ENCODE data around the gene CD320.
"Not testable (repeated sequence)": the region's sequence is repeated elsewhere in the genome, so short reads cannot be mapped to it uniquely, and the experiment has no call there.

The CD320 gene

DNA sequence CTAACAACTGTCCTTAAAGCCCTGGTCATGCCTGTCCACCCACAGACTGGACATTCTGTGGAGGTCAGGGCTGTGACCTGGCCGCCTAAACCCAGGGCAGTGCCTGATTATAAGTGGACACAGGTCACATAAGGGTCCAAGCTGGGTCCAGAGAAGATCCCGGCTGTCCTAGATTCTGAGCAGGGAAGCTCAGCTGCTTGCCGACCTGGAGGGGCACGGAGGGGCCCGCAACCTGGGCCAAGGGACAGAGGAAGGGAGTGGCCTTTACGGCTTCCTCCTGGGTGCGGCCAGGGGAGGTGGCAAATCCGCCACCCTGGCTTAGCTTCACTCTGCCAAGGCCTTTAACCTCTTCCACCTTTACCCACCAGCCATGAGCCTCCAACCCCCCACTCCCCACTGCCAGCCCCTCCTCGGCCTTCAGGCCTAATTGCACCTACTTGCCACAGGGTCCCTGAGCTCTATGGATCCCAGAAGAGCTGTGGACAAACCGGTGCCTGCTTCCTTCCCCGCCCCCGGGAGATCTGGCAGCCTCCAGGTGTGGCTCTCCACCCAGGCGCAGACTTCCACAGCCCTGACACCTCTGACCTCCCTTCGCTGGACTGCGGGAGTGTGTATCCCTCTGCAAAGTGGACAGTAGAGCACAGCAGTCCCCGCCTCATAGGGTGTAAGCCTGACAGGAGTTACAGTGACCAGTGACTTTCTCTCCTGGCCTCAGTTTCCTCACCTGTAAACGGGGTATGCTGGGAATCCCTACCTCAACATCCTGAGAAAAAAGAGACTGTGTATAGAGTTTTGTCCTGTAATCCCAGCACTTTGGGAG is 1.7 kb downstream of the CD320 start:
- no peak for DNase-seq

- no peak for DNase-seq
Observed at GRCh38 chr19:8305798-8306197, 2.4 kb downstream of the CD320 start.

DNA sequence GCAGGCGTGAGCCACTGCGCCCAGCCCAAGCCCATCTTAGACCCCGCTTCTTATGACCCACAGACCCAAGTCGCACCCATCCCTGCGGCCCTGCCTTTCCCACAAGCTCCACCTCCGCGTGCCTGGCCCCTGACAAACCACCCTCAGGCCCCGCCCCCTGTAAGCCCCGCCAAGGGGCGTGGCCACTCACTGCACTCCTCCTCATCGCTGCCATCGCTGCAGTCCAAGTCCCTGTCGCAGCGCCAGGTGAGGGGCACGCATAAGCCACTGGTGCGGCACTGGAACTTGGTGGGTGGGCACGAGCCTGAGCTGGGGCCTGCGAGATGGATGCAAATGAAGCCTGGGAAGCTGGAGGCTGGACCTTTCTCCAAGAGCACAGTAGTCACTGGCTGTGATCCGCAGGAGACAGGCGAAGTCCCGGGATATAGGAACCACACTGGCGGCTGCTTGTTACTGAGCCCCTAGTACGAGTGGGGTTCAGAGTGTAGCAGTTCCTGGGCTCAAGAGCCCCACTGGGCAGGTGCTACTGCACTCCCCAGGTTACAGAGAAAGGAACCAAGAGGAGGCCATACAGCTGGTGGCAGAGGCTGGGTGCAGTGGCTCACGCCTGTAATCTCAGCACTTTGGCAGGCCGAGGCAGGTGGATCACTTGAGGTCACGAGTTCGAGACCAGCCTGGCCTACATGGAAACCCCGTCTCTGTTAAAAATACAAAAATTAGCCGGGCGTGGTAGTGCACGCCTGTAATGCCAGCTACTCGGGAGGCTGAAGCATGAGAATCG is 3.1 kb downstream of the CD320 start:
- DNase-seq = no peak

DNA sequence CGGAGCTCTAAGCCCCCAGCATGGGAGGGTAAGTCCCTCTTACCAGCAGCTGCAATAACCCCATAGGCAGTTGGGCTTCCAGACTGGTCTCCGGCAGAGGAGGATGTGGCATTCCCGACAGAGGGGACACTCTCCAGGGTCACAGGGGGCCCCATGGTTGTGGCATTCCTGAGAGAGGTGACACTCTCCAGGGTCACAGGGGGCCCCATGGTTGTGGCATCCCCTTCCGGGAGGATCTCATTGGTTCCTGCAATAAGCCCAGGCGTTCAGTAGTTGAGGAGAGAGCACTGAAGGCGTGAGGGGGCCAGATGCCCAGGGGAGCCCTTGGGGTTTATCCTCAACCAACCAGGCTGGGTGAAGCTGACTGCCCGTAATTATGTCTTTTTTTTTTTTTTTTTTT is 5.4 kb downstream of the CD320 start:
- no peak for DNase-seq

GRCh38 chr19:8302357-8302691 is 5.8 kb downstream of the CD320 start:
- DNase-seq = no peak

- not testable (repeated sequence) for DNase-seq
Observed at GRCh38 chr19:8291337-8291736, 16.8 kb downstream of the CD320 start.

DNA sequence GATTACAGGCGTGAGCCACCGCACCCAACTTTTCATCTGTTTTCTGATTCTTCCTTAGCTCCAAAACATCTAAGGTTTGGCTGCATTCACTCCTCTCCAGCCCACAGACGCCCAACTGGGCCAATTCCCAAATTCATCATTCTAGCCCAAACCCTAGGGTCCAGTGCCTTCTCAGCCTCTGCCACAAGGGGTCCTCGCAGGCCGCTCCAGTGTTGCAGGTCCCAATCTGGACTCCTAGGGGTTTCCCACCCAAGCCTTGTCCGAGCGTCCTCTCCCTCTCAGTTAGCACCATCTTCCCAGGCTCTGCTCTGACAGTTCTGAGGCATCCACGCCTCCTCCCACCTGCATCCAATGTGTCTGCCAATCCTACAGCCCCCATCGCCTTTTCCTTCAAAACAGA is 31.6 kb downstream of the CD320 start:
- DNase-seq = not testable (repeated sequence)

- DNase-seq = no peak
Observed at GRCh38 chr19:8269724-8270123, 38.4 kb downstream of the CD320 start.

DNA sequence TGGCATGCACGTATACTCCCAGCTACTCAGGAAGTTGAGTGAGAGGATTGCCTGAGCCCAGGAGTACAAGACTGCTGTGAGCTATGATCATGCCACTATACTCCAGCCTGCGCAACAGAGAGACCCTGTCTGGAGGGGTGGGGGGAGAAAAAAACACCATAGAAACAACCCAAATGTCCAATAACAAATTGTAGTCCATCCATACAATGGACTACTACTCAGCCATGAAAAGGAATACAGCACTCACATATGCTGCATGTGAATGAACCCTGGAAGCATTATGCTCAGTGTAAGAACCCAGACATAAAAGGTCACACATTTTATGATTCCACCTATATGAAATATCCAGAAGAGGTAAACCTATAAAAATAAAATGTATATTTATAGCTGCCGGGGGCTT is 42.3 kb downstream of the CD320 start:
- no peak for DNase-seq

- DNase-seq = not testable (repeated sequence)
Observed at GRCh38 chr19:8264248-8264647, 43.9 kb downstream of the CD320 start.

DNA sequence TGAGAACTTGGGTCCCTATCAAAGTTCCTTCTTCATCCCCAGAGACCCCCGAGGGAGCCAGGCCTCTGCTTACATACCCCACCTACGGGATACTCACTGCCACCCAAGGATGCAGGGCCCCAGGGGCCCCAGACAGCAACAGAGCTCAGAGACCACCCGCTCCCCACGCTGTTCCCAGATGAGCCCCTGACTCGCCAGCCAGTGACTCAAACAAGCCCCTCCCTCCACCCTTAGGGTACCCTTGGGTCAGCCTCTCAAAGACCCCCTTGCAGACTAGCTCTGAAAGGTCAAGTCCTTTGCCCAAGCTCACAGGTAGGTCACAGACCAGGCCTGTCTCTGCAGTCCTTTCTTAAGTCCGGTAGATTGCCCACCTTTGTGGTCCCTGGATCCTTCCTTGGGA is 45.7 kb downstream of the CD320 start:
- DNase-seq = no peak

DNA sequence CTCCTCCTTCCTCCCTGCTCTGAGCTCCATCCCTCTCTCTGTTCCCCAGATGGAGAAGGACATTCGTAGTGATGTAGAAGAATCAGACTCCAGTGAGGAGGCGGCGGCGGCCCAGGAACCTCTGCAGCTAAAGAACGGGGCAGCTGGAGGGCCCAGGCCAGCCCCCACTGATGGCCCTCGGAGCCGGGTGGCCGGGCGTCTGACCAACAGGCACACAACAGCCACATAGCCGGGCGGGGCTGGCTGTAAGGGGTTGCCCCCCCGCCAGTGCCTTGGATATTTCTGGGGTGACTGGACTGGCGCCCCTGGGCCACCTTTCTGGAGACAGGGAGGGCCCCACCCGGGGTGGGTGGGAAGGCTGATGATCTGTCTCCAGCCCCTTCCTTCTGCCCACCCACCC is 46.3 kb downstream of the CD320 start:
- no peak for DNase-seq

- no peak for DNase-seq
Observed at GRCh38 chr19:8261347-8261746, 46.8 kb downstream of the CD320 start.

DNA sequence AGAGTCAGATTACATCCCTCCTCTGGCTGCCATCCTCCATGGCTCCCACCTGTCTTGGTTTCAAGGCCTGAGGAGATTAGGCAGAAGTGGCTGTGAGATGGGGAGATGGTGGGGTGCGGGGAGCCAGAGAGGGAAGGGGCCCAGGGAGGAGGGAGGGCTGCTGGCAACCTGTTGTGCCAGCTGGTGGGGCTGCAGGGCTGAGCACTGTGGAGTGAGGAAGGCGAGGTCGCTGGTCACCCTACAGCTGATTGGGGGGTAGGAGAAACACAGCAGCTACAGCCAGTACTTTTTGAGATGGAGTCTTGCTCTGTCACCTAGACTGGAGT is 48.3 kb downstream of the CD320 start:
- DNase-seq = no peak

- no peak for DNase-seq
Observed at GRCh38 chr19:8259142-8259921, 48.8 kb downstream of the CD320 start.

DNA sequence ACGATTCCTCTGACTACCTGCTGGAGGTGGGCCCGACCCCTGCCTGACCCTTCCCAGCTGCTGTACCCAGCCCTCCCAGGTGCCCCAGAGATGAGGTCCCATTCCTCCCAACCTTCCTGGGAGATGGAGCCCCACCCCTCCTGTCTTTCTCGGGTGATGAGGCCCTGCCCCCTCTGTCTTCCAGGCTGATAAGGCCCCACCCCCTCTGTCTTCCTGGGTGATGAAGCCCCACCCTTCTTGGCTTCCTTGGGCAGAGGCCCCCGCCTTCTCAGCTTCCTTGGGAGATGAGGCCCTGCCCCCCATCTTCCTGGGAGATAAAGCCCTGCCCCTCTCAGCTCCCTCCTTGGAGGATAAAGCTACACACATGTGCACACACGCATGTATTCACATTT is 51.1 kb downstream of the CD320 start:
- no peak for DNase-seq

DNA sequence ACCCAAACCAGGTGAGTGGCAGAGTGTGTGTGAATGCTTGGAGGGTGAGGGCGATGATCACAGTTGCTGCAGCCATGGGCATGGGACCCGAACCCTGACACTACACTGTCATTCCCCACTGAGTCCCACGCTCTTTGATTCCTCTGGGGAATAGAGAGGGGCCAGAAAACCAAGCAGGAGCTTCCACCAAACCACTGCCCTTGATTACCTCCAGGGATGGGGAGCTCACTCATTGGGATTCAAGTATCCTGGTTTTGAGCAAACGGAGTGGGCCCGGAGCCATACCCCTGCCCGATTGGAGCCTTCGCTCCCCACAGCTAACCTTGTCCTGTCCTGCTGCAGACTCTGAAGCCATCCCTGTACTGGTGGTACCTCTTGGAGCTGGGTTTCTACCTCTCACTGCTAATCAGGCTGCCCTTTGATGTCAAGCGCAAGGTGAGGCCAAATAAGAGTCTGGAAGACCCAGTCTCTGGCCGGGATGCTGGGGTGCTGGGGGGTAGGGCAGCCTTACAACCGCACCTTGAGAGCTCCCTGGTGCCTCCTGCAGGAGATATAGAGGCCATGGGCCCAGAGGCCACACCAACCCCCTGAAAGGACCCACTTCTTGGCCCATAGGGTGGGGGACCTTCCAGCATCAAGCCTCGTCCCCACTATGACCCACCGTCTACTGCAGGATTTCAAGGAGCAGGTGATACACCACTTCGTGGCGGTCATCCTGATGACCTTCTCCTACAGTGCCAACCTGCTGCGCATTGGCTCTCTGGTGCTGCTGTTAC is 51.7 kb downstream of the CD320 start:
- no peak for DNase-seq

DNA sequence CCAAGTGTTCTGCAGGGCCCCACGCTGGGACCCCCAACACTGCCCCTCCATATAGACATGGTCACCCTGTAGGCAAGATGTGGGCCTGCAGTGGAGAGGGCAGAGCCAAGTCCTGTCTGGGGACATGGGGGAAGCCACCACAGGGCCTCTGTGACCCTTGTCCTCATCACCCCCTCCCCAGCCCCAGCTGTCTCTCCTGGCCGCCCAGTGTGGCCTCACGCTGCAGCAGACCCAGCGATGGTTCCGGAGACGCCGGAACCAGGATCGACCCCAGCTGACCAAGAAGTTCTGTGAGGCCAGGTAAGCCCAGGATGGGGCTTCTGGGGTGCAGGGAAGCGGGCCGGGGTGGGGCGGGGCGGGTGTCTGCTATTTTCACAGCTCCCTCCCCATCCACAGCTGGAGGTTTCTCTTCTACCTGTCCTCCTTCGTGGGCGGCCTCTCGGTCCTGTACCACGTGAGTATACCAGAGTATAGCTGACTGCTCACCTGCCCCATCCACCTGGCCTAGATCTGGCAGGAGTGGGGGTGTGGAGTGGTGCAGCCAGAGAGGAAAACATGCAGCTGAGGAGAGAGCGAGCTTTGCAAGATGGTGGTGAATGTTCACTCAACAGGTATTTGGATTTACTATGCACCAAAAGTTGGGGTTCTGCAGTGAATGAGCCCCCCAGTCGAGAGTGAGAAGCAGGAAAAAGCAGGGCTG is 52.6 kb downstream of the CD320 start:
- no peak for DNase-seq

DNA sequence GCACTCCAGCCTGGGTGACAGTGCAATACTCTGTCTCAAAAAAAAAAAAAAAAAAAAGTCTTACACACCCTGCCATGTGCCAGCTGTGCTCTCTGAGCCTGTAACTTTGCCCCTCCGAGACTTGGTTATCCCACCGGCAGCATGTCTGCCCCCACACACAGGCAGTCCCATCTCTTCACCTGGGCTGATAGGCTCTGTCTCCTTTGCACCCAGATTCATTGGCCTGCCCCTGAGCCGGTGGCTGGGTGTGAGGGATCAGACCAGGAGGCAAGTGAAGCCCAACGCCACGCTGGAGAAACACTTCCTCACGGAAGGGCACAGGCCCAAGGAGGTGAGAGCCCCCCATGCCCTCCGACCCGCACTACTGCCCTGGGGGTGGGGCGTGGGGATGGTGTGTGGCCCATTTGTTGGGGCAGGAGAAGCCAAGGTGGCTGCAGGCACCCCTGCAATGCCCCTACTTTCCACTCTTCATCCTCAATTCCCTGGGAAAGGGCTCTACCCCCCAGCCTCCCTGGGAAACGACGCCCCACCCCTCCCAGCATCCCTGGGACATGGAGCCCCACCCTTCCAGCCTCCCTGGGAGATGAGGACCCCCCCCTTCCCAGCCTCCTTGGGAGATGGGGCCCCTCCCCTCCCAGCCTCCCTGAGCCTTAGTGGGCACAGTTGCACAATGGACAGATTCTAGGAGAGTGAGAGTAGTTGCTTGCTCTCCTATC is 53.7 kb downstream of the CD320 start:
- DNase-seq = no peak

DNA sequence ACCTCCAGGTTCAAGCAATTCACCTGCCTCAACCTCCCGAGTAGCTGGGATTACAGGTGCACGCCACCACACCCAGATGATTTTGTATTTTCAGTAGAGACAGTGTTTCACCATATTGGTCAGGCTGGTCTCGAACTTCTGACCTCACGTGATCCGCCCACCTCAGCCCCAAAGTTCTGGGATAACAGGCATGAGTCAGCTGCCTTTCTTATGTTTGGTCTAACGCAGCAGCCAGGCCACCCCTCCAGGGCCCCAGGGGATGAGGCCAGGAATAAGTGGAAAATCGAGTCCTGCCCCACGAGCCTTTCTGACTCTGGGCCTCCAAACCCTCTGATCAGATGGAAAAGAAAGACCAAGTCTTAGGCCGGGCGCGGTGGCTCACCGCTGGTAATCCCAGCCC is 54.5 kb downstream of the CD320 start:
- no peak for DNase-seq

DNA sequence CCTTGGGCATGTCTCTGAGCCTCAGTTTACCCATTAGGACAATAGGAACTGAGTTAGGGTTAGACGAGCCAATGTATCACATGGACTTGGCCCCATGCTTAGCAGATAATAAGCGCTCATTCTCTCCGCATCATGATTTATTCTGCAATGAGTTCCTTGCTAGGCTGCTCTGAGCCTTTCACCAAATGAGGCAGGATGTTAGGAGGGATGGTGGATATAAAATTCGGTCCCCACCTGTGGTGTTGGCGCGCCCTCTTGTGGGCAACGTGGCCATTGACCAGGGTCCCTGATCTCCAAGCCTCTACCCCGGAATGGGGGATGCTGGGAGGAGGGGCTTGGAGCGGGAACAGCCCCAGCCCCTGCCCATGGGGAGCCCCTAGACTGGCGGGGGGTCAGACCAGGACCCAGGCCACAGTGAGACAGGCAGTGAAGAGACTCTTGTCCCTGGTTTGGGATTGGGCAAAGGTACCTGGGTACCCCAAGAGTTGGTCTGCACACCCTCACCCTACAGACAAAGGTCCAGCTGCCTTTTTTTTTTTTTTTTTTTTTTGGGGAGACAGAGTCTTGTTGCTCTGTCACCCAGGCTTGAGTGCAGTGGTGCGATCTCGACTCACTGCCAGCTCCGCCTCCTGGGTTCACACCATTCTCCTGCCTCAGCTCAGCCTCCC is 55.1 kb downstream of the CD320 start:
- DNase-seq = no peak

Measured in cortex of kidney (tissue), 1 donor.